Transverse colon (tissue), 4 donors: Measurements from ENCODE around the gene NUDC.

Experiments
- EP300 ChIP-seq: sonication (generic); formaldehyde crosslinking; IDR thresholded peaks from one replicate; pipeline ENCODE4 v1.6.1; 2017; ENCODE audit warnings: antibody characterized with exemption, low read depth
- POLR2A ChIP-seq: fragments of 450-650 bp; IDR thresholded peaks from one replicate; pipeline ENCODE4 v1.6.1; 2016; ENCODE audit warnings: antibody characterized with exemption, mild to moderate bottlenecking, moderate library complexity
- POLR2AphosphoS5 ChIP-seq, 3 donors: sonication (generic); formaldehyde crosslinking; IDR thresholded peaks; one replicate each; pipeline ENCODE4 v1.6.1; 2016; ENCODE audit warnings: antibody characterized with exemption in 3 of 3
- TF ChIP-seq, protein P1 (sequence below), 5 experiments: fragments of 200-600 bp in 3 of 5; fragments of 450-650 bp in 2 of 5; sonication (generic) in 3 of 5; IDR thresholded peaks; 1 replicate in 2 of 5; 2 replicates in 3 of 5; pipeline ENCODE4 v1.5.1; 2016 to 2017; ENCODE audit warnings: antibody characterized with exemption in 5 of 5, inconsistent platforms in 3 of 5, mild to moderate bottlenecking in 2 of 5, moderate library complexity in 1 of 5

DNA sequence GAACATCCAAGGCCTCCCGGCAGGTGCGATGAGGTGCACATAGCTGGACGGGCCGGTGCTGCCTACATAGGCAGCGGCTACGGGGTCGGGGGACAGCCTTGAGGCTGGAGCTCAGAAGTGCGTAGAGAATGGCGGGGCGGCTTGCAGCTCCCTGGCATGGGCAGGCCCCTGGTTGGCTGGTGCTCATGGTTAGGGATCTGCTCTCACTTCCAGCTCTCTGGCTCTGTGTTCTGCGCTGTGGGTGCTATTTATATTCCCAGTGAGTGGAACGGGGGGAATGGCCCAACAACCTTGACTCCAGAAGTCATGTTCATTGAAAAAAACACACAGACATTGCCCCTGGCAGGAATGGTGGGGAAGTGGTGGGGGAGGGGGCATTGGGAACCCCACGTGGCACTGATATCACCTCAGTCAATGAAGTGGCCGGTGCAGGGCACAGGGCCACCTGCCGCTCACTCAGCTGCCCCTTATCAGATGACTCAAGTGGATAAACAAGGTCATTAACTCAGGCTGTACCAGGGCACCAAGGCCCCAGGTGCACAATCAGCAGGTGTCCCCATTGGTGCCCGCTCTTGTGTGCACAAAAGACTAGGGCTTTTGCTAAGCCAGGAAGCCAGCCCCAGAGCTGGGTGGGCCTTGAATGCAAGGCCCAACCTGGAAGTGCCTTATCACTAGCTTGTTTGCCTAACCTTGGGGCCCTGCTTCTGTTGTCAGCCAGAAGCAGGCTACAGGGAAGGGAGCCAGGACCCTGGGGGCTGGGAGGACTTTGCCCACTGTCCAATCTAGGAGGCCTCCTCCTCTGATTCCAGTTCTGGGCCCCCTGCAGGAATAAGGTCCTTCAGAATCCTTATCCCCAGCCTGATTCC is 7.6 kb upstream of the NUDC start, which contains the start of gene NR0B2:
- TF ChIP-seq, protein P1, sequence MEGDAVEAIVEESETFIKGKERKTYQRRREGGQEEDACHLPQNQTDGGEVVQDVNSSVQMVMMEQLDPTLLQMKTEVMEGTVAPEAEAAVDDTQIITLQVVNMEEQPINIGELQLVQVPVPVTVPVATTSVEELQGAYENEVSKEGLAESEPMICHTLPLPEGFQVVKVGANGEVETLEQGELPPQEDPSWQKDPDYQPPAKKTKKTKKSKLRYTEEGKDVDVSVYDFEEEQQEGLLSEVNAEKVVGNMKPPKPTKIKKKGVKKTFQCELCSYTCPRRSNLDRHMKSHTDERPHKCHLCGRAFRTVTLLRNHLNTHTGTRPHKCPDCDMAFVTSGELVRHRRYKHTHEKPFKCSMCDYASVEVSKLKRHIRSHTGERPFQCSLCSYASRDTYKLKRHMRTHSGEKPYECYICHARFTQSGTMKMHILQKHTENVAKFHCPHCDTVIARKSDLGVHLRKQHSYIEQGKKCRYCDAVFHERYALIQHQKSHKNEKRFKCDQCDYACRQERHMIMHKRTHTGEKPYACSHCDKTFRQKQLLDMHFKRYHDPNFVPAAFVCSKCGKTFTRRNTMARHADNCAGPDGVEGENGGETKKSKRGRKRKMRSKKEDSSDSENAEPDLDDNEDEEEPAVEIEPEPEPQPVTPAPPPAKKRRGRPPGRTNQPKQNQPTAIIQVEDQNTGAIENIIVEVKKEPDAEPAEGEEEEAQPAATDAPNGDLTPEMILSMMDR (IDR thresholded peaks at IDR 0.05) = no peak
- peak; percentile 12 to 57 (median 46) for TF ChIP-seq POLR2AphosphoS5 (IDR thresholded peaks at IDR 0.05)
- TF ChIP-seq POLR2A = peak; percentile 33
- no peak for TF ChIP-seq EP300
